ENCODE results near the gene CCT6B. TPM values are rescaled to one million over a fixed set of nuclear protein-coding genes. Genes with fewer than 3 reads are reported as not detected.

CCT6B gene
- total RNA-seq, 2 donors from 2014 or later = 0.89 to 1.8 TPM

DNA sequence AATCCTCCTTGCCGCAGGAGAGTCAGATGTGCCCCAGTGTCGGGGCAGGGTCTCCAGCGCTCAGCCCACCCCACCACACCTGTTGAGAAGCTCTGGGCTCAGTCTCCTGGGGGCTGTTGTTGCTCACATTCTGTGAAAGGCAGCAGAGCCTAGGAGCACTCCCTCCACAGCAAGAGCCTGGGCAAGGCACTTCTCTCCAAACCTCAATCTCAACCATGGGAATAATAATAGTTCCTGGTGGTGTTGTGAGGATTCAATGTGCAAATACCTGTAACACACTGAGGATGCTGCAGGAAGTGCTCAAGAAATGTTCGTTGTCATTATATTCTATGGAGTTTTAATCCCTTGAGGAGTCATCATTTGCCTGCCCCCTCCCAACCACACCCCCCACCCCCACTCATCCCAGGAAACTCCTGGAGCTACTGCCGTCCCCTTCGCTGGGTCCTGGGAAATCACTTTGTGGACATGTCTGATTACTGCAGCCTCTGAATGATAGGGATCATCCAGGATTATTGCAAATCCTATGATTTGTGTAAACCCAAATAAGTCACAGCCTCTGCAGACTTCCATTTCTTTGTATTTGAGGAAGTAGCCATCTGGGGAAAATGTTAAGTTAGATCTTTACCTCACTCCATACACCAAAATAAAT, 61.5 kb downstream of the CCT6B start:
- intact Hi-C loops (cut with DNase I, micrococcal nuclease) = no loop called here
- ATAC-seq (no peak), DNase-seq (no peak)

DNA sequence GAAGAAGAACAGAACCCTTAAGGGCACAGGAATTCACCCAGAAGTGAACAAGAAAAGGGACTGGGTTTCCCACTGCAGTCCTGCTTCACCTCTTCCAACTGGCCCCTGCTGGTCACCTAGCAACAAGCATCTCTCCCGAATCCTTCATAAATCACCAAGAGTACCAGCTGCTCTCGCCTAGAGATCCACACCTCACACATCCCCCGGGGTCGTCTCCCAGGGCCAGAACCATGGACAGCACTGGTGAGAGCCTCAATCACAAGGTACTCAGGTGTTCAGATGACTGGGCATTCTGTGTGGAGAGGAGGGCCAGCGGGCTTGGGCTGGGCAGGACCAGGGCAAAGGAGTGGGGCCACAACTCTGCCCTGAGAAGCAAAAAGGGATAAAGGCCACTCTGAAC, 65.9 kb downstream of the CCT6B start:
- no peak for ATAC-seq
- no peak for DNase-seq
- intact Hi-C loops (cut with DNase I, micrococcal nuclease) = no loop called here

DNA sequence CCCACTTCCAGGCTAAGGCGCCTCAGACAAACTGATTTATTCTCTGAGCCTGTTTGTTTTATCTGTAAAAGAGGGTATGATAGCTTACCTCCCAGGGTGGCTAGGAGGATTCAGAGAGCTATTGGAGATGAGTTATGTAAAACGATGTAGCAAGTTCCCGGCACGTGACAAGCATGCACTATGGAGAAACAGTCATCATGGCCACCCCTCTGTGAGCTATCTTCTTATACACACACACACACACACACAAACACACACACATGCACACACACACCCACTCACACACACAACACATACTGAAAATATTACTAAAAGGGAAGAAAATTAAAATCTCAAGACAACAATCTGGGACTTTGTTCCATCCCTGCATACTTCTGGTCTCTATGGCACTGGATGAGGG, 66.3 kb downstream of the CCT6B start:
- ATAC-seq (no peak), DNase-seq (no peak)
- intact Hi-C loops (cut with DNase I, micrococcal nuclease) = no loop called here

- no peak for ATAC-seq
- DNase-seq = no peak
- intact Hi-C loops (cut with DNase I, micrococcal nuclease) = no loop called here
Measured at GRCh38 chr17:34892461-34893249, 68.6 kb downstream of the CCT6B start.

DNA sequence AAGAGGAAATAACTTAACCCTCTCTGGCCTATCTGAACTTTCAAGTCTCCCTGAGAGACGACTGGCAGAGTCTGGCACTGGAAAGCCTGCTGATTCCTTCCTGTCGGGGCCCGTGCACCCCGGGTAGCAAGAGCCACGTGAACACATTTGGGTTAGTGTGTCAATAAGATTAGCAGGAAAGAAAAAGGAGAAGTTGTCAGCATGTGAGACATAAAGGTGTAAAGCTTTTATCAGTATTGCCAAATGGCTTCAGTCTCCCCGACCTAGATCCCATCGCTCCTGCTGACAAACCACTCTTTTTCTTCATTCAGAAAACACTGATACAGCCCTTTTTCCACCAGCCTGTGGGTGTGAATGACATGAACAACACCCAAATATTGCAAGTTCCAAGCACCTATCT, 74.4 kb downstream of the CCT6B start:
- DNase-seq = no peak
- intact Hi-C loops (cut with DNase I, micrococcal nuclease) = no loop called here
- no peak for ATAC-seq

- intact Hi-C loops (cut with DNase I, micrococcal nuclease) = no loop called here
- ATAC-seq (no peak), DNase-seq (no peak)
Measured at GRCh38 chr17:34885076-34885475, 76.2 kb downstream of the CCT6B start.

GRCh38 chr17:34884597-34884996, 76.7 kb downstream of the CCT6B start:
- DNase-seq (no peak), ATAC-seq (no peak)
- intact Hi-C loops (cut with DNase I, micrococcal nuclease) = no loop called here

GRCh38 chr17:34883106-34884000, 77.9 kb downstream of the CCT6B start:
- DNase-seq = no peak
- intact Hi-C loops (cut with DNase I, micrococcal nuclease) = no loop called here
- ATAC-seq = no peak

DNA sequence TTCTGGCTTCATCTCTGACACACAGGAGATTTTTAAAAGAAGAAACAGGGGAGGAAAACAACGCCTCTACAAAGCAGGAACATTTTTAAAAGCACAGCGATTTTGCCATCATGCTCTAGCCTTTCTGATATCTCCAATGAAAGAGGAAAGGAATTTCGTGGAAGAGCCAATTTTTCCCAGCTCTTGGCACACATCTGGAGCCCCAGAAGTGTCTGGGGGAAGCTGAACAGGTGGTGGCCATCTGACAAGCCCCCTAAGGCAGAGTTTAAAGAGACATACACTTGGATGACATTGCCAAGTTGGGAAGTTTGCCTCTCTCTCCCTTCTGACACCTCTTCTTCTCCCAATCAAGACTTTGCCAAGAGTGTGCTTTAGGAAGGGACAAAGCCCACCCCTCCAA, 82.1 kb downstream of the CCT6B start:
- no peak for DNase-seq
- no peak for ATAC-seq
- intact Hi-C loops (cut with DNase I, micrococcal nuclease) = no loop called here

Other genes starting within 250 kb of the CCT6B start
- 10 to 100 TPM; 14.4 to 15.1 TPM for gene ZNF830, start 80 bp upstream of the CCT6B start, total RNA-seq
- gene LIG3, start 19.1 kb upstream of the CCT6B start, total RNA-seq = 10 to 100 TPM; 30.2 to 42.5 TPM
- gene RFFL, start 102.2 kb upstream of the CCT6B start, total RNA-seq = 10 to 100 TPM; 53.4 to 60.8 TPM
- 1 to 10 TPM; 8.8 to 8.9 TPM for gene RAD51D, start 158.4 kb upstream of the CCT6B start, total RNA-seq
- not detected for gene FNDC8, start 160.2 kb upstream of the CCT6B start, total RNA-seq
- gene NLE1, start 180.8 kb upstream of the CCT6B start, total RNA-seq = 10 to 100 TPM in 1 of 2 donors, 1 to 10 TPM in 1; 7.8 to 10.5 TPM
- gene UNC45B, start 186.4 kb upstream of the CCT6B start, total RNA-seq = not detected
- not detected for gene SLC35G3, start 232.9 kb upstream of the CCT6B start, total RNA-seq

Measured in left colon (tissue), 2 donors.